Naive B cell (primary cell): Measurements from ENCODE around the gene OR13F1. TPM values are rescaled to one million over a fixed set of nuclear protein-coding genes. Genes with fewer than 3 reads are reported as not detected.
"Not testable (repeated sequence)": the region's sequence is repeated elsewhere in the genome, so short reads cannot be mapped to it uniquely, and the experiment has no call there.

ENCODE experiments used
- ATAC-seq, 2 donors: fragments of 150-1000 bp; cut with Tn5 transposase; 2 replicates each; pipeline ENCODE4 v1.10.0; 2021; ENCODE audit warnings: low read depth in 2 of 2, mild to moderate bottlenecking in 2 of 2, moderate library complexity in 2 of 2
- DNase-seq: peaks from one replicate; pipeline ENCODE4 v3.0.0; 2022
- H3K27ac Mint-ChIP-seq, 6 donors: one replicate each; pipeline ENCODE4 v1.8.0; 2020 to 2022; ENCODE audit warnings: mild to moderate bottlenecking in 6 of 6, mixed read lengths in 6 of 6, moderate library complexity in 5 of 6, inconsistent platforms in 2 of 6
- H3K27me3 Mint-ChIP-seq, 3 donors: one replicate each; pipeline ENCODE4 v1.8.0; 2021 to 2022; ENCODE audit warnings: mixed read lengths in 3 of 3, mild to moderate bottlenecking in 1 of 3
- H3K36me3 Mint-ChIP-seq, 2 donors: one replicate each; pipeline ENCODE4 v1.8.0; 2020 to 2022; ENCODE audit warnings: mixed read lengths in 2 of 2, inconsistent platforms in 1 of 2, mild to moderate bottlenecking in 1 of 2
- H3K4me1 Mint-ChIP-seq, 3 donors: one replicate each; pipeline ENCODE4 v1.8.0; 2020 to 2022; ENCODE audit warnings: mixed read lengths in 3 of 3, inconsistent platforms in 1 of 3, mild to moderate bottlenecking in 1 of 3, moderate library complexity in 1 of 3
- H3K4me3 Mint-ChIP-seq, 8 donors: one replicate each; pipeline ENCODE4 v1.8.0; 2020 to 2022; ENCODE audit warnings: mild to moderate bottlenecking in 8 of 8, mixed read lengths in 8 of 8, moderate library complexity in 8 of 8, inconsistent platforms in 2 of 8
- H3K9me3 Mint-ChIP-seq, 7 donors: one replicate each; pipeline ENCODE4 v1.8.0; 2020 to 2022; ENCODE audit warnings: mixed read lengths in 7 of 7, mild to moderate bottlenecking in 5 of 7, inconsistent platforms in 2 of 7, moderate library complexity in 1 of 7
- polyA plus RNA-seq, 6 donors: library from polyadenylated mRNA; unstranded; fragments of 300-500 nt; fragmentation: Illumina TruSeq; gene quantifications; one replicate each; pipeline ENCODE4 v1.2.3, GENCODE V29; 2021; ENCODE audit warnings: low read depth in 6 of 6

OR13F1 gene
- not detected for polyA plus RNA-seq

- Mint-ChIP-seq H3K4me1 (no peaks in the 10 kb centered on the region), H3K4me3 (no peak within 1 kb of the TSS), H3K27ac (no peak within 1 kb of the TSS), H3K9me3 (peaks cover 0 to 7% (median 2%) of the 10 kb centered on the region in 7 donors), H3K27me3 (no peaks in the 10 kb centered on the region), H3K36me3 (no peaks in the 10 kb centered on the region)
- ATAC-seq (no peak), DNase-seq (no peak)
Observed at GRCh38 chr9:104503963-104504362, at the start of gene OR13F1. TSS of gene OR13F1 (plus strand) at chr9:104504263. CDS start at chr9:104504263, 0 bp downstream.

- no peaks in the 10 kb centered on the region for H3K4me1 Mint-ChIP-seq
- no peak overlapping the region for H3K4me3 Mint-ChIP-seq
- ATAC-seq (no peak), DNase-seq (no peak)
- peaks cover 0 to 6% (median 0%) of the 10 kb centered on the region in 3 donors for H3K27me3 Mint-ChIP-seq
- H3K9me3 Mint-ChIP-seq, result peaks cover 0 to 7% (median 2%) of the 10 kb centered on the region in 7 donors
- no peaks in the 10 kb centered on the region for H3K36me3 Mint-ChIP-seq
- no peak overlapping the region for H3K27ac Mint-ChIP-seq
Observed at GRCh38 chr9:104456831-104457230, 47.2 kb upstream of the OR13F1 start.

GRCh38 chr9:104463864-104464263, 40.2 kb upstream of the OR13F1 start:
- no peaks in the 10 kb centered on the region for H3K4me1 Mint-ChIP-seq
- DNase-seq (no peak), ATAC-seq (no peak)
- peaks cover 0 to 7% of the 10 kb centered on the region in 2 donors for H3K36me3 Mint-ChIP-seq
- H3K27ac Mint-ChIP-seq, result no peak overlapping the region
- peaks cover 0 to 6% (median 0%) of the 10 kb centered on the region in 3 donors for H3K27me3 Mint-ChIP-seq
- no peak overlapping the region for H3K4me3 Mint-ChIP-seq
- H3K9me3 Mint-ChIP-seq, result peaks cover 8 to 31% (median 12%) of the 10 kb centered on the region in 7 donors

- peaks cover 0 to 7% of the 10 kb centered on the region in 2 donors for H3K36me3 Mint-ChIP-seq
- no peak for ATAC-seq
- H3K27me3 Mint-ChIP-seq, result no peaks in the 10 kb centered on the region
- DNase-seq, result no peak
- H3K27ac Mint-ChIP-seq, result no peak overlapping the region
- H3K4me1 Mint-ChIP-seq, result no peaks in the 10 kb centered on the region
- H3K9me3 Mint-ChIP-seq, result peaks cover 12 to 29% (median 13%) of the 10 kb centered on the region in 7 donors
- H3K4me3 Mint-ChIP-seq, result no peak overlapping the region
Observed at GRCh38 chr9:104468261-104468660, 35.8 kb upstream of the OR13F1 start.

GRCh38 chr9:104482921-104483570, 21.0 kb upstream of the OR13F1 start:
- H3K4me1 Mint-ChIP-seq, result no peaks in the 10 kb centered on the region
- H3K27me3 Mint-ChIP-seq, result peaks cover 0 to 13% (median 0%) of the 10 kb centered on the region in 3 donors

GRCh38 chr9:104485014-104485413, 19.0 kb upstream of the OR13F1 start:
- Mint-ChIP-seq H3K4me3 (no peak overlapping the region), H3K9me3 (peaks cover 0 to 2% (median 0%) of the 10 kb centered on the region in 7 donors), H3K4me1 (no peaks in the 10 kb centered on the region), H3K27ac (no peak overlapping the region), H3K27me3 (peaks cover 0 to 13% (median 0%) of the 10 kb centered on the region in 3 donors), H3K36me3 (no peaks in the 10 kb centered on the region)
- DNase-seq, result no peak
- no peak for ATAC-seq

More at GRCh38 chr9:104482921-104483570, 21.0 kb upstream of the OR13F1 start:
- DNase-seq, result no peak
- Mint-ChIP-seq H3K27ac (no peak overlapping the region), H3K9me3 (no peaks in the 10 kb centered on the region), H3K36me3 (no peaks in the 10 kb centered on the region), H3K4me3 (no peak overlapping the region)
- ATAC-seq, result no peak

- Mint-ChIP-seq H3K27me3 (no peaks in the 10 kb centered on the region), H3K36me3 (no peaks in the 10 kb centered on the region), H3K4me1 (no peaks in the 10 kb centered on the region), H3K4me3 (no peak overlapping the region), H3K9me3 (no peaks in the 10 kb centered on the region), H3K27ac (no peak overlapping the region)
- DNase-seq (no peak), ATAC-seq (no peak)
Observed at GRCh38 chr9:104494808-104495207, 9.3 kb upstream of the OR13F1 start.

- Mint-ChIP-seq H3K36me3 (no peaks in the 10 kb centered on the region), H3K9me3 (peaks cover 0 to 7% (median 2%) of the 10 kb centered on the region in 7 donors), H3K4me1 (no peaks in the 10 kb centered on the region), H3K4me3 (no peak overlapping the region), H3K27me3 (no peaks in the 10 kb centered on the region), H3K27ac (no peak overlapping the region)
- ATAC-seq (no peak), DNase-seq (no peak)
Observed at GRCh38 chr9:104503440-104503839, 623 bp upstream of the OR13F1 start.

- Mint-ChIP-seq H3K36me3 (no peaks in the 10 kb centered on the region), H3K27ac (no peak overlapping the region)
- no peak for ATAC-seq
Observed at GRCh38 chr9:104506565-104506964, 2.5 kb downstream of the OR13F1 start.

GRCh38 chr9:104514901-104515300, 10.8 kb downstream of the OR13F1 start:
- H3K9me3 Mint-ChIP-seq, result peaks cover 0 to 4% (median 0%) of the 10 kb centered on the region in 7 donors
- no peaks in the 10 kb centered on the region for H3K4me1 Mint-ChIP-seq

More at GRCh38 chr9:104506565-104506964, 2.5 kb downstream of the OR13F1 start:
- H3K27me3 Mint-ChIP-seq, result peaks cover 0 to 8% (median 0%) of the 10 kb centered on the region in 3 donors
- no peak for DNase-seq
- H3K4me1 Mint-ChIP-seq, result no peaks in the 10 kb centered on the region
- no peak overlapping the region for H3K4me3 Mint-ChIP-seq
- H3K9me3 Mint-ChIP-seq, result peaks cover 0 to 7% (median 3%) of the 10 kb centered on the region in 7 donors

GRCh38 chr9:104520241-104520640, 16.2 kb downstream of the OR13F1 start:
- H3K36me3 Mint-ChIP-seq, ATAC-seq, H3K27me3 Mint-ChIP-seq, H3K4me3 Mint-ChIP-seq, H3K4me1 Mint-ChIP-seq, H3K9me3 Mint-ChIP-seq, H3K27ac Mint-ChIP-seq, DNase-seq: not testable (repeated sequence)

More at GRCh38 chr9:104514901-104515300, 10.8 kb downstream of the OR13F1 start:
- H3K36me3 Mint-ChIP-seq, result no peaks in the 10 kb centered on the region
- H3K27me3 Mint-ChIP-seq, result peaks cover 0 to 8% (median 4%) of the 10 kb centered on the region in 3 donors
- no peak overlapping the region for H3K4me3 Mint-ChIP-seq
- ATAC-seq, result no peak
- DNase-seq, result no peak
- H3K27ac Mint-ChIP-seq, result no peak overlapping the region

GRCh38 chr9:104527109-104527508, 23.0 kb downstream of the OR13F1 start, which contains the start of gene OR13C4:
TSS of gene OR13C4 (minus strand) at chr9:104527209. CDS start at chr9:104527209, 0 bp downstream.
- Mint-ChIP-seq H3K27me3 (no peaks in the 10 kb centered on the region), H3K27ac (no peak within 1 kb of the TSS), H3K4me1 (no peaks in the 10 kb centered on the region), H3K4me3 (no peak within 1 kb of the TSS), H3K36me3 (no peaks in the 10 kb centered on the region), H3K9me3 (peaks cover 0 to 10% (median 8%) of the 10 kb centered on the region in 7 donors)
- DNase-seq (no peak), ATAC-seq (no peak)

- Mint-ChIP-seq H3K4me1 (no peaks in the 10 kb centered on the region), H3K9me3 (no peaks in the 10 kb centered on the region), H3K27me3 (peaks cover 0 to 7% (median 5%) of the 10 kb centered on the region in 3 donors), H3K27ac (peak within 1 kb of the TSS in 1 of 6 donors; percentile 36), H3K4me3 (no peak within 1 kb of the TSS), H3K36me3 (no peaks in the 10 kb centered on the region)
- no peak for ATAC-seq
- DNase-seq, result no peak
Observed at GRCh38 chr9:104536756-104537155, 32.7 kb downstream of the OR13F1 start, which contains the start of gene OR13C3. TSS of gene OR13C3 (minus strand) at chr9:104536856. CDS start at chr9:104536723, 133 bp downstream.

GRCh38 chr9:104539275-104539674, 35.2 kb downstream of the OR13F1 start:
- H3K4me1 Mint-ChIP-seq, result no peaks in the 10 kb centered on the region
- H3K36me3 Mint-ChIP-seq, result no peaks in the 10 kb centered on the region
- H3K4me3 Mint-ChIP-seq, result no peak overlapping the region
- peaks cover 0 to 7% (median 5%) of the 10 kb centered on the region in 3 donors for H3K27me3 Mint-ChIP-seq
- no peaks in the 10 kb centered on the region for H3K9me3 Mint-ChIP-seq
- ATAC-seq, result no peak
- DNase-seq, result no peak
- H3K27ac Mint-ChIP-seq, result no peak overlapping the region
